GM12874 (cell line): ENCODE measurements around the gene FGF5.

Experiments
- CTCF ChIP-seq: IDR thresholded peaks from 2 replicates; pipeline ENCODE4 v1.5.1; 2011; ENCODE audit warnings: low read depth, mild to moderate bottlenecking, control low read depth, low read length, moderate library complexity; ENCODE audit not compliant: insufficient read depth

Gene FGF5

DNA sequence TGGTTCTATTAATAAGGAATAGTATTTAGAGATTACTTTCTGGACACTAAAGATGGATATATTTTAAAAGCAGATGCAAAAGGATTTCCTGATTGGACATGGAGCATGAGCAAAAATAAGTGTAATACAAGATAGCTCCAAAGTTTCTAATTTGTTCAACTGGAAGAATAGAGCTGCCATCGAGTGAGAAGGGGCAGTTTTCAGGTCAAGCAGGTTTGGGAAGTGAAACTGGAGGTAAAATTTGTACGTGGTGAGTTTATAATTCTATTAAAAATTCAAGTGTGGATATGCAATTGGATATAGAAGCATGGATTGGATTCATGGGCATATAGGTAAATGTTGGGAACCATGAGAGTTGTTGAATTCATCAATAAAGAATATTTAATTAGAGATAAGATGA lies 37.3 kb upstream of the FGF5 start:
- no peak for TF ChIP-seq CTCF

DNA sequence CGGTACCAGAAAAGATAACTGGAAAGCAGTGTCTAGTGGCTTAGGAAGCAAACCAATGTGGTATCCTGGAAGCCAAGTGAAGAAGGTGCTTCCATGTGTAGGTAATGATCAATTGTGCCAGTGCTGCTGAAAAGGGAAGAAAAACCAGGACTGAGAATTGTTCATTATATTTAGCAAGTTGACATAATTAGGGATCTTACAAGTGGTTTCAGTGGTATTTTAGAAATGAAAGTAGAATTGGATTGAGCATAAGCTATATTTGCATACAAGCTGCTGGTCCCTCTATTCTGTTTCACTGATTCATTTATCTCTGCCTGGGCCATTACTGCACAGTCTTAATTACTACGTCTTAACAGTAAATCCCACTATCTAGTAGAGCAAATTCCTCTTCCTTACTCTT lies 36.9 kb upstream of the FGF5 start:
- no peak for TF ChIP-seq CTCF

- no peak for TF ChIP-seq CTCF
These were observed 35.3 kb upstream of the FGF5 start for GRCh38 chr4:80231180-80231579.

GRCh38 chr4:80232707-80233370 lies 33.6 kb upstream of the FGF5 start:
- no peak for TF ChIP-seq CTCF

DNA sequence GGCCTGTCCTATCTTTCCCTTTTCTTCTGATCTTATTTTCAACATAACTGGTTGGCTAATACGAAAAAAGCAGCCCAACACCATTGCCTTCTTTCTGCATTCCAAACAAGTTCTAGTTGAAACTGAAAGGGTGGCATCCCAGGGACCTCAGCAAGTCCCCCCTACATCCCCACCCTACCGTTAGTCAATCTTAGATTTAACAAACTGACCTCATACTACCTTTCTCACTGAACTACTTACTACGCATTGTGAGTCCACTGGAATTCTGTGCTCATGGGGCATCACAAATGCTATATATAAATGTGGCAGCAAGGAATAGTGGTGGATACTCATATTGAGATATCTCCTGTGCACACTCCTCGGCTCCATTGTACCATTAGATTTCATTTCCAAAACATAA lies 33.1 kb upstream of the FGF5 start:
- TF ChIP-seq CTCF: no peak

- TF ChIP-seq CTCF: no peak
These were observed 31.0 kb upstream of the FGF5 start for GRCh38 chr4:80235451-80235850.

DNA sequence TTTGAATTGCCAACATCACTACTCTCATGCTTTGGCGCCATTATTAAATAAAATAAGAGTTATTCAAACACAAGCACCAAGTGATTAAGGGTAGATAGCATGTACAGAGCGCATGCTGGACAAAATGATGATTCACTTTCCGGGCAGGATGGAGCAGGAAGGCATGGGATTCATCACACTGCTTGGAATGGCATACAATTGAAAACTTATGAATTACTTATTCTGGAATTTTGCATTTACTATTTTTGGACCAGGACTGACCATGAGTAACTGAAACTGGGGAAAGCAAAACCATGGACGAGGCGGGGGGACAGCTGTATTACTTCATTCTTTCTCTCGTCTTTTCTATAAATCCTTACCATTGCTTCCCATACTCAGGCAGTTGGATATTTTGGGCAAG lies 28.5 kb upstream of the FGF5 start:
- TF ChIP-seq CTCF: no peak
